GM06990 (cell line): ENCODE data around the gene ABCC1.
"Not testable (repeated sequence)": the region's sequence is repeated elsewhere in the genome, so short reads cannot be mapped to it uniquely, and the experiment has no call there.

Experiments
- DNase-seq: peaks from one replicate; pipeline ENCODE4 v3.0.0-alpha.2; 2011; ENCODE audit not compliant: insufficient read length; ENCODE audit errors: extremely low read depth
- H3K27me3 ChIP-seq: replicated peaks from 2 replicates; pipeline ENCODE4 v1.6.0; 2011; ENCODE audit warnings: low read length; ENCODE audit not compliant: control insufficient read depth, insufficient read depth
- H3K36me3 ChIP-seq: 2 replicates; pipeline ENCODE4 v1.5.1; 2011; ENCODE audit warnings: low read length; ENCODE audit not compliant: control insufficient read depth, insufficient read depth
- H3K4me3 ChIP-seq: replicated peaks from 2 replicates; pipeline ENCODE4 v1.5.1; 2011; ENCODE audit warnings: low read depth, mild to moderate bottlenecking, control low read depth, low read length
- TF ChIP-seq, protein P1 (sequence below): IDR thresholded peaks from 2 replicates; pipeline ENCODE4 v1.5.1; 2011; ENCODE audit warnings: low read length, control low read depth, mild to moderate bottlenecking, inconsistent platforms; ENCODE audit not compliant: insufficient read depth, poor library complexity, severe bottlenecking

The ABCC1 gene

DNA sequence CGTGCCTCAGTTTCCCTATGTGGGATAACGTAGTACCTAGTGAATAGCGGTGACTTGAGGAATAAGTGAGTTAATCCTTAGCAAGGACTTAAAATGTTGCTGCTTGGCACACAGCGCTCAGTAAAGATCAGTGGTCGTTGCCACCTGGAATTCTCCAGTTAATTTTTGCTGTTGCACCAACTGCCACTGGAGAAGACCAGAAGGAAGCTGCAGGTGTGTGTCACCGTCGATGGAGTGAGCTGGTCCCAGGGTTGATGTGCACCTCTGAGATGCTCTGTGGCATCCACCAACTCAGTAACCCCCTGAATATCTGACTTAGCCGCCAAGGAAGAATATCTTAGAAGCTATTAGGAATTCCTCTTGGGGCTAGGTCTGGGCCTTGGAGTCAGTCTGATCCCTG is 4.1 kb downstream of the ABCC1 start:
- H3K36me3 ChIP-seq, result peaks cover 2% of the 10 kb centered on the region
- DNase-seq, result no peak
- no peaks in the 10 kb centered on the region for H3K27me3 ChIP-seq
- TF ChIP-seq, protein P1, sequence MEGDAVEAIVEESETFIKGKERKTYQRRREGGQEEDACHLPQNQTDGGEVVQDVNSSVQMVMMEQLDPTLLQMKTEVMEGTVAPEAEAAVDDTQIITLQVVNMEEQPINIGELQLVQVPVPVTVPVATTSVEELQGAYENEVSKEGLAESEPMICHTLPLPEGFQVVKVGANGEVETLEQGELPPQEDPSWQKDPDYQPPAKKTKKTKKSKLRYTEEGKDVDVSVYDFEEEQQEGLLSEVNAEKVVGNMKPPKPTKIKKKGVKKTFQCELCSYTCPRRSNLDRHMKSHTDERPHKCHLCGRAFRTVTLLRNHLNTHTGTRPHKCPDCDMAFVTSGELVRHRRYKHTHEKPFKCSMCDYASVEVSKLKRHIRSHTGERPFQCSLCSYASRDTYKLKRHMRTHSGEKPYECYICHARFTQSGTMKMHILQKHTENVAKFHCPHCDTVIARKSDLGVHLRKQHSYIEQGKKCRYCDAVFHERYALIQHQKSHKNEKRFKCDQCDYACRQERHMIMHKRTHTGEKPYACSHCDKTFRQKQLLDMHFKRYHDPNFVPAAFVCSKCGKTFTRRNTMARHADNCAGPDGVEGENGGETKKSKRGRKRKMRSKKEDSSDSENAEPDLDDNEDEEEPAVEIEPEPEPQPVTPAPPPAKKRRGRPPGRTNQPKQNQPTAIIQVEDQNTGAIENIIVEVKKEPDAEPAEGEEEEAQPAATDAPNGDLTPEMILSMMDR, result no peak
- no peak overlapping the region for H3K4me3 ChIP-seq

DNA sequence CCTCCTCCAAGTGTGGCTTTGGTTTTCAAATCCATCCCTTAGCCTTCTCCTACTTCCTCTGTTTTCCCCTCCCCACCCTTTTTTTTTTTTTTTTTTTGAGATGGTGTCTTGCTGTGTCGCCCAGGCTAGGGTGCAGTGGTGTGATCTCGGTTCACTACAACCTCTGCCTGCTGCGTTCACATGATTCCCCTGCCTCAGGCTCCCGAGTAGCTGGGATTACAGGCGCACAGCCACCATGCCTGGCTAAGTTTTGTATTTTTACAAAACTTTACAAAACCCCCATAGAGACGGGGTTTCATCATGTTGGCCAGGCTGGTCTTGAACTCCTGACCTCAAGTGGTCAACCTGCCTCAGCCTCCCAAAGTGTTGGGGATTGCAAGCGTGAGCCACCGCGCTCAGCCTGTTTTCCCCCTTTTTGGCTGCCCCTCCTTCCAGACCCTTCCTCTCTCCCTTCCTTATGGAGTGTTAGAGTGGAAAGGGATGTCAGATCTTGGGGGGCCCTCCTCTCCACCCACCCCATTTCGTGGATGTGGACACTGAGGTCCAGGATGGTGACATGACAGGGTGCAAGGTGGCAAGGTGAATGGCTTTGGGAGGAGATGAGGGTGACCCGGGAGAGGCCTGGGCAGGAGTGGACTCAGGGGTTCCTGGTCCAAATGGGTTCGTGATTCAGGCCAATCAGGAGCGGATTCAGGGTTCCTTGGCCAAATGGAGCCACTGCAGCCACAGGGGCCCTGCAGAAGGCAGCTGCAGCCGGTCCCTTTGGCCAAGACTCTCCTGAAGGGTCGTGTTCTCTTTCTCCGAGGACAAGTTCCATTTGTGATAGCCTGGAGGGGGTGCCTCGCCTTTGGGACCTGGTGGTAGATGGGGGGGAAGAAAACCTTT is 4.8 kb downstream of the ABCC1 start:
- H3K27me3 ChIP-seq, result no peaks in the 10 kb centered on the region
- TF ChIP-seq, protein P1, result no peak
- no peak for DNase-seq
- H3K4me3 ChIP-seq, result no peak overlapping the region
- peaks cover 2% of the 10 kb centered on the region for H3K36me3 ChIP-seq

DNA sequence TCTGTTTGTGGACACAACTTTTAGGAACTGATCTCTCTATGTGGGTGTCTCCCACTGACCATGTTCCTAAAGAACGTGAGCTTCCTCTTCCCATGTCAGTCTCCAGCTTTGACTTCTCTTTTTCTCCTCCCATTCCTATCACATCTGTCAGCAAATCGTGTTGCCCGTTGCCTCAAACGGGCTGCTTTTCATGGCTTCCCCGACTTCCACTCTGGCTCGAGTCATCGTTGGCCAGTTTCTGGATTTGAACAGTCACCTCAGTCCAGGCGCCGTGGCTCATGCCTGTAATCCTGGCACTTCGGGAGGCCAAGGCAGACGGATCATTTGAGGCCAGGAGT is 5.4 kb downstream of the ABCC1 start:
- peaks cover 2% of the 10 kb centered on the region for H3K36me3 ChIP-seq
- no peak overlapping the region for H3K4me3 ChIP-seq
- no peak for DNase-seq
- H3K27me3 ChIP-seq, result no peaks in the 10 kb centered on the region
- TF ChIP-seq, protein P1, result no peak

DNA sequence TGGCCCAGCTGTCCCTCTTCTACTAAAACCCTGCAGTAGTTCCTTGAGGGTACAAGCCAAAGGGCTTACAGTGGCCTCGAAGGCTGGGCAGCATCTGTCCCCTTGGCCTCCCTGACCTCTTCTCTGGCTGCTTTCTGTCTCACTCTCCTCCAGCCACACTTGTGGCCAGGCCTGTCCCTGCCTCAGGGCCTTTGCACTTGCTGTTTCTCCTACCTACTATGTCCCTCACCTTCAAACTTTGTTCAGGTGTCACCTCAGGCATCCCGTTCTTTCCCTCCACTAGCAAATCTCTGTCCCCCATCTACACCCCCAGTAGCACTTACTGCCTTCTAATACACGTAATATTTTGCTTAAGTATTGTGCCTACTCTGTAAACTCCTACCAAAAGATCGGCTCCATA is 6.0 kb downstream of the ABCC1 start:
- no peak for DNase-seq
- no peak overlapping the region for H3K4me3 ChIP-seq
- H3K27me3 ChIP-seq, result no peaks in the 10 kb centered on the region
- TF ChIP-seq, protein P1, result no peak
- peaks cover 2% of the 10 kb centered on the region for H3K36me3 ChIP-seq

DNA sequence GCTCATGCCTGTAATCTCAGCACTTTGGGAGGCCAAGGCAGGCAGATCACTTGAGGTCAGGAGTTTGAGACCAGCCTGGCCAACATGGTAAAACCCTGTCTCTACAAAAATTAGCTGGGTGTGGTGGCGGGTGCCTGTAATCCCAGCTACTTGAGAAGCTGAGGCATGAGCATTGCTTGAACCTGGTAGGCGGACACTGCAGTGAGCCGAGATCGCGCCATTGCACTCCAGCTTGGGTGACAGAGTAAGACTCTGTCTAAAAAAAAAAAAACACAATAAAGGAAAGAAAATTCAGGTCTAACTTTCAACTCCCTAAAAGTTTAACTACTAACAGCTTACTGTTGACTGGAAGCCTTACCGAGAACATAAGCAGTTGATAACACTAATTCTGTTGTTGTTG is 6.7 kb downstream of the ABCC1 start:
- DNase-seq, H3K27me3 ChIP-seq, H3K36me3 ChIP-seq, H3K4me3 ChIP-seq: not testable (repeated sequence)

DNA sequence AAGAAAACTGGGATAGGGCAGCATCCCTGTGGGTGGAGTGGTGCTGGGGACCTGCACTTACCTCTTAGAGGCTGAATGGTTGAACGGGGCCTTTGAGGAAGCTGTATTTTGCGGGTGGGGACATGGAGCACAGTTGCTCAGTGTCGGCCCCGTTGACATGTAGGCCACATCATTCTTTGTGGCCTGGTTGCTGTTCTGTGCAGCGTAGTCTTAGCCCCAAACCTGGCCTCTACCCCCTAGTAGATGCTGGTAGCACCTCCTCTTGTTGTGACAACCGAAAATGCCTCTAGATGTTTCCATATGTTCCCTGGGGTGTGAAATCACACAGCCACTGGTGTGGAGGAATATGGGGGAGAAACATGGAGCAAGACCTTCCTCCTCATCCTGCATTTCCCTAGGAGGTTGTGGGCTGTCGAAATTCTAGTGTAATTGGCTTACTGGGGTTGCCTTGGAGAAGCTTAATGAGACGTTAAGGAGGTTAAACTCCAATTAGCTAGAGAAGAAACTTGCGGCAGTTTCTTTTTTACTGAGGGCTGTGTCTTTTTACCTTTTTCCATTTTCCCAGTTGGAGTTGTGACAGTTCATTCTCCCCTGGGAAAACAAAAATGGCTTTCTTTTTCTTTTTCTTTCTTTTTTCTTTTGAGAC is 9.4 kb downstream of the ABCC1 start:
- Histone ChIP-seq H3K36me3 (peaks cover 2% of the 10 kb centered on the region), H3K27me3 (no peaks in the 10 kb centered on the region), H3K4me3 (no peak overlapping the region)
- TF ChIP-seq, protein P1, result no peak
- DNase-seq, result no peak
